H9 (cell line): ENCODE data around the gene RELCH. TPM values are rescaled to one million over a fixed set of nuclear protein-coding genes. Genes with fewer than 3 reads are reported as not detected.

Experiments used
- DNase-seq: peaks from one replicate; pipeline ENCODE4 v3.0.0-alpha.2; 2017
- H2AFZ ChIP-seq: one replicate; pipeline ENCODE4 v1.6.1; 2013; ENCODE audit warnings: mild to moderate bottlenecking, low read length, control low read depth, moderate library complexity
- H2AK5ac ChIP-seq: 2 replicates; pipeline ENCODE4 v1.6.1; 2013; ENCODE audit warnings: low read length, control low read depth, mixed read lengths; ENCODE audit not compliant: insufficient read length
- H2BK120ac ChIP-seq: one replicate; pipeline ENCODE4 v1.6.1; 2013; ENCODE audit warnings: low read depth, mild to moderate bottlenecking, low read length, control low read depth, inconsistent platforms; ENCODE audit not compliant: poor library complexity, severe bottlenecking
- H2BK12ac ChIP-seq: 2 replicates; pipeline ENCODE4 v1.6.1; 2013; ENCODE audit warnings: low read length, control low read depth, mixed read lengths, low read depth; ENCODE audit not compliant: insufficient read length
- H2BK15ac ChIP-seq: 2 replicates; pipeline ENCODE4 v1.6.1; 2013; ENCODE audit warnings: low read depth, low read length, control low read depth
- H2BK20ac ChIP-seq: one replicate; pipeline ENCODE4 v1.6.1; 2013; ENCODE audit warnings: low read depth, mild to moderate bottlenecking, low read length, control low read depth, inconsistent platforms; ENCODE audit not compliant: poor library complexity, severe bottlenecking
- H2BK5ac ChIP-seq: 2 replicates; pipeline ENCODE4 v1.6.1; 2013; ENCODE audit warnings: low read length, control low read depth, mixed read lengths; ENCODE audit not compliant: insufficient read length
- H3K14ac ChIP-seq: 2 replicates; pipeline ENCODE4 v1.6.1; 2013; ENCODE audit warnings: low read length, control low read depth; ENCODE audit not compliant: insufficient read depth
- H3K18ac ChIP-seq: 2 replicates; pipeline ENCODE4 v1.6.1; 2013; ENCODE audit warnings: low read depth, mild to moderate bottlenecking, mixed read lengths, low read length, control low read depth; ENCODE audit not compliant: insufficient read length
- H3K23ac ChIP-seq: 2 replicates; pipeline ENCODE4 v1.6.1; 2013; ENCODE audit warnings: low read length, control low read depth, mixed read lengths, low read depth; ENCODE audit not compliant: insufficient read length
- H3K23me2 ChIP-seq: 2 replicates; pipeline ENCODE4 v1.6.1; 2013; ENCODE audit warnings: low read depth, mild to moderate bottlenecking, mixed read lengths, low read length, control low read depth; ENCODE audit not compliant: insufficient read length, poor library complexity, severe bottlenecking
- H3K27ac ChIP-seq: 2 replicates; pipeline ENCODE4 v1.5.1; 2013; ENCODE audit warnings: low read length, control low read depth, mixed read lengths, low read depth; ENCODE audit not compliant: insufficient read length
- H3K27me3 ChIP-seq: 2 replicates; pipeline ENCODE4 v1.6.1; 2013; ENCODE audit warnings: low read length, control low read depth, inconsistent platforms; ENCODE audit not compliant: insufficient read depth
- H3K4ac ChIP-seq: 2 replicates; pipeline ENCODE4 v1.6.1; 2013; ENCODE audit warnings: low read depth, mild to moderate bottlenecking, control low read depth, inconsistent platforms, low read length, moderate library complexity
- H3K4me1 ChIP-seq: 2 replicates; pipeline ENCODE4 v1.6.1; 2013; ENCODE audit warnings: low read length, control low read depth, inconsistent platforms; ENCODE audit not compliant: insufficient read depth
- H3K4me2 ChIP-seq: 2 replicates; pipeline ENCODE4 v1.6.1; 2013; ENCODE audit warnings: low read length, control low read depth, mixed read lengths; ENCODE audit not compliant: insufficient read length, insufficient read depth
- H3K56ac ChIP-seq: 2 replicates; pipeline ENCODE4 v1.6.1; 2013; ENCODE audit warnings: low read depth, mild to moderate bottlenecking, mixed read lengths, low read length, control low read depth; ENCODE audit not compliant: insufficient read length
- H3K79me1 ChIP-seq: 2 replicates; pipeline ENCODE4 v1.6.1; 2013; ENCODE audit warnings: low read depth, mild to moderate bottlenecking, moderate library complexity, low read length, control low read depth, inconsistent platforms; ENCODE audit not compliant: insufficient read depth, poor library complexity, severe bottlenecking
- H3K79me2 ChIP-seq: 2 replicates; pipeline ENCODE4 v1.6.1; 2013; ENCODE audit warnings: low read length, control low read depth, inconsistent platforms; ENCODE audit not compliant: insufficient read depth
- H3K9ac ChIP-seq: 2 replicates; pipeline ENCODE4 v1.6.1; 2013; ENCODE audit warnings: low read length, control low read depth, mixed read lengths; ENCODE audit not compliant: insufficient read length; ENCODE audit errors: extremely low read depth
- H3K9me3 ChIP-seq: one replicate; pipeline ENCODE4 v1.6.1; 2013; ENCODE audit warnings: low read depth, low read length, inconsistent platforms; ENCODE audit not compliant: control insufficient read depth
- H3T11ph ChIP-seq: one replicate; pipeline ENCODE4 v1.6.1; 2013; ENCODE audit warnings: mild to moderate bottlenecking, low read length, control low read depth, inconsistent platforms
- H4K20me1 ChIP-seq: one replicate; pipeline ENCODE4 v1.6.1; 2013; ENCODE audit not compliant: control insufficient read depth, insufficient read length, insufficient read depth
- H4K5ac ChIP-seq: 2 replicates; pipeline ENCODE4 v1.6.1; 2013; ENCODE audit warnings: low read depth, mild to moderate bottlenecking, mixed read lengths, low read length, control low read depth; ENCODE audit not compliant: insufficient read length
- H4K8ac ChIP-seq: replicated peaks from 2 replicates; pipeline ENCODE4 v1.6.1; 2013; ENCODE audit warnings: low read length, control low read depth, mixed read lengths, low read depth; ENCODE audit not compliant: insufficient read length
- H4K91ac ChIP-seq: 2 replicates; pipeline ENCODE4 v1.6.1; 2013; ENCODE audit warnings: low read depth, mild to moderate bottlenecking, moderate library complexity, mixed read lengths, low read length, control low read depth; ENCODE audit not compliant: insufficient read length
- H3K27ac Mint-ChIP-seq, 3 experiments: 2 replicates in 2 of 3; 3 replicates in 1 of 3; pipeline ENCODE4 v1.8.0; 2020 to 2021; ENCODE audit warnings: mixed read lengths in 3 of 3, mild to moderate bottlenecking in 1 of 3, moderate library complexity in 1 of 3
- H3K27me3 Mint-ChIP-seq: 2 replicates; pipeline ENCODE4 v1.8.0; 2021; ENCODE audit warnings: low read depth, mild to moderate bottlenecking, moderate library complexity, mixed read lengths
- H3K36me3 Mint-ChIP-seq, 3 experiments: 2 replicates in 2 of 3; 3 replicates in 1 of 3; pipeline ENCODE4 v1.8.0; 2020 to 2021; ENCODE audit warnings: low read depth in 3 of 3, mixed read lengths in 3 of 3; ENCODE audit not compliant: insufficient read depth in 1 of 3
- H3K4me1 Mint-ChIP-seq, 2 experiments: 2 replicates each; pipeline ENCODE4 v1.8.0; 2020; ENCODE audit warnings: mixed read lengths in 2 of 2
- H3K4me3 Mint-ChIP-seq, 2 experiments: 2 replicates in 1 of 2; 3 replicates in 1 of 2; pipeline ENCODE4 v1.8.0; 2020 to 2021; ENCODE audit warnings: mild to moderate bottlenecking in 2 of 2, mixed read lengths in 2 of 2, moderate library complexity in 1 of 2
- H3K9me3 Mint-ChIP-seq, 2 experiments: 2 replicates in 1 of 2; 3 replicates in 1 of 2; pipeline ENCODE4 v1.8.0; 2020; ENCODE audit warnings: mild to moderate bottlenecking in 2 of 2, mixed read lengths in 2 of 2, moderate library complexity in 1 of 2
- WGBS: extraction: QIAGEN DNeasy Blood & Tissue Kit; methylation state at CpG from one replicate; pipeline ENCODE4 v1.1.7; 2013; ENCODE audit warnings: missing lambda C conversion rate, low lambda C conversion rate, mixed read lengths; ENCODE audit not compliant: insufficient read length; ENCODE audit errors: extremely low coverage; 5-methylcytosine and 5-hydroxymethylcytosine counted together
- total RNA-seq: library from RNA; stranded (reverse); gene quantifications from 2 replicates; pipeline ENCODE4 v1.2.1, GENCODE V29; 2021
- TF ChIP-seq, protein P1 (sequence below): fragments of 200-600 bp; sonication (generic); conservative IDR thresholded peaks from 3 replicates; pipeline ENCODE4 v1.8.0; 2021; ENCODE audit warnings: antibody characterized with exemption, mild to moderate bottlenecking

RELCH gene
- total RNA-seq, 1 experiment from 2014 or later = 32.3 TPM

DNA sequence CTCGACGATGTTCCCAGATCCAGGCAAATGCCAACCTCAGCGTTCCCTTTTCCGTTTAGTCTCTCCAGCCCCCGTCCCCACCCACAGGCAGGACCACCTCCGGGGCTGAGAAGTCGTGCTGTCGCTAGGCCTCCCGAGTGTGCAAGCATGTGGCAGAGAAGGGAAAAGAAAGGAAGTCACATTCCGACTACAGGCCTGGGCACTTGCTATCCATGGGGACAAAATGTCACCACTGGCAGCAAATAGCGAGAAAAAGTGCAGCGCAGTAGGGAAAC lies 619 bp upstream of the RELCH start:
- Mint-ChIP-seq H3K9me3 (no peaks in the 10 kb centered on the region), H3K4me1 (peaks cover 26 to 33% of the 10 kb centered on the region in 2 experiments), H3K4me3 (peak overlapping the region; percentile 98 to 100), H3K36me3 (peaks cover 0 to 5% (median 0%) of the 10 kb centered on the region in 3 experiments; a peak in 4 of 7 replicates), H3K27me3 (no peaks in the 10 kb centered on the region; the same call in 1 of the 2 replicates), H3K27ac (peak overlapping the region; percentile 96 to 99 (median 98))
- no peak overlapping the region for H2BK5ac ChIP-seq
- TF ChIP-seq, protein P1, sequence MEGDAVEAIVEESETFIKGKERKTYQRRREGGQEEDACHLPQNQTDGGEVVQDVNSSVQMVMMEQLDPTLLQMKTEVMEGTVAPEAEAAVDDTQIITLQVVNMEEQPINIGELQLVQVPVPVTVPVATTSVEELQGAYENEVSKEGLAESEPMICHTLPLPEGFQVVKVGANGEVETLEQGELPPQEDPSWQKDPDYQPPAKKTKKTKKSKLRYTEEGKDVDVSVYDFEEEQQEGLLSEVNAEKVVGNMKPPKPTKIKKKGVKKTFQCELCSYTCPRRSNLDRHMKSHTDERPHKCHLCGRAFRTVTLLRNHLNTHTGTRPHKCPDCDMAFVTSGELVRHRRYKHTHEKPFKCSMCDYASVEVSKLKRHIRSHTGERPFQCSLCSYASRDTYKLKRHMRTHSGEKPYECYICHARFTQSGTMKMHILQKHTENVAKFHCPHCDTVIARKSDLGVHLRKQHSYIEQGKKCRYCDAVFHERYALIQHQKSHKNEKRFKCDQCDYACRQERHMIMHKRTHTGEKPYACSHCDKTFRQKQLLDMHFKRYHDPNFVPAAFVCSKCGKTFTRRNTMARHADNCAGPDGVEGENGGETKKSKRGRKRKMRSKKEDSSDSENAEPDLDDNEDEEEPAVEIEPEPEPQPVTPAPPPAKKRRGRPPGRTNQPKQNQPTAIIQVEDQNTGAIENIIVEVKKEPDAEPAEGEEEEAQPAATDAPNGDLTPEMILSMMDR = no peak
- H3K27me3 ChIP-seq = no peaks in the 10 kb centered on the region
- no peak overlapping the region for H2BK120ac ChIP-seq
- H3K9me3 ChIP-seq = no peaks in the 10 kb centered on the region
- peaks cover 32% of the 10 kb centered on the region for H3K79me2 ChIP-seq
- H3K23me2 ChIP-seq = peaks cover 13% of the 10 kb centered on the region
- no peak overlapping the region for H3K4ac ChIP-seq
- H4K20me1 ChIP-seq = no peaks in the 10 kb centered on the region
- H4K8ac ChIP-seq = no peak overlapping the region
- H4K91ac ChIP-seq = no peak overlapping the region
- no peak overlapping the region for H3K56ac ChIP-seq
- H2AK5ac ChIP-seq = no peak overlapping the region
- peak overlapping the region; percentile 80 for H3K9ac ChIP-seq
- no peak overlapping the region for H3T11ph ChIP-seq
- no peak overlapping the region for H2BK12ac ChIP-seq
- H3K14ac ChIP-seq = peak overlapping the region; percentile 62; the same call in 1 of the 2 replicates
- H3K18ac ChIP-seq = peak overlapping the region; percentile 13
- DNase-seq = no peak
- H3K4me2 ChIP-seq = peak overlapping the region; percentile 78
- peak overlapping the region; percentile 69 for H3K27ac ChIP-seq
- no peak overlapping the region for H2AFZ ChIP-seq
- WGBS = no CpG with 5 or more reads among the region's 12 CpGs
- no peak overlapping the region for H2BK20ac ChIP-seq
- no peak overlapping the region for H2BK15ac ChIP-seq
- H4K5ac ChIP-seq = peak overlapping the region; percentile 7
- no peaks in the 10 kb centered on the region; the same call in 1 of the 2 replicates for H3K4me1 ChIP-seq
- H3K79me1 ChIP-seq = peaks cover 4% of the 10 kb centered on the region
- H3K23ac ChIP-seq = no peak overlapping the region
